ENCODE measurements around the gene RGMB.
A peak's percentile ranks its signal among the peaks of the same experiment; 100 is the strongest.

Gene RGMB

GRCh38 chr5:98768960-98769209, 4.6 kb upstream of the RGMB start (continued):
- TF ChIP-seq, protein P1, sequence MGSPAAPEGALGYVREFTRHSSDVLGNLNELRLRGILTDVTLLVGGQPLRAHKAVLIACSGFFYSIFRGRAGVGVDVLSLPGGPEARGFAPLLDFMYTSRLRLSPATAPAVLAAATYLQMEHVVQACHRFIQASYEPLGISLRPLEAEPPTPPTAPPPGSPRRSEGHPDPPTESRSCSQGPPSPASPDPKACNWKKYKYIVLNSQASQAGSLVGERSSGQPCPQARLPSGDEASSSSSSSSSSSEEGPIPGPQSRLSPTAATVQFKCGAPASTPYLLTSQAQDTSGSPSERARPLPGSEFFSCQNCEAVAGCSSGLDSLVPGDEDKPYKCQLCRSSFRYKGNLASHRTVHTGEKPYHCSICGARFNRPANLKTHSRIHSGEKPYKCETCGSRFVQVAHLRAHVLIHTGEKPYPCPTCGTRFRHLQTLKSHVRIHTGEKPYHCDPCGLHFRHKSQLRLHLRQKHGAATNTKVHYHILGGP (tag by site-specific recombination; IDR thresholded peaks at IDR 0.05), result no peak
- TF ChIP-seq KLF16 (tag by site-specific recombination; IDR thresholded peaks at IDR 0.05) (no peak), ZBTB44 (tag by site-specific recombination; IDR thresholded peaks at IDR 0.05) (no peak), BCL11B (tag by site-specific recombination; IDR thresholded peaks at IDR 0.05; ENCODE audit: low read depth) (no peak), ZNF561 (tag by site-specific recombination; IDR thresholded peaks at IDR 0.05; ENCODE audit: borderline replicate concordance) (no peak), TRIM28 (IDR thresholded peaks at IDR 0.05; ENCODE audit: borderline replicate concordance, low read length) (no peak), ZNF768 (tag by site-specific recombination; IDR thresholded peaks at IDR 0.05) (no peak), ZIC2 (tag by site-specific recombination; IDR thresholded peaks at IDR 0.05) (peak; percentile 36; the same call in 1 of the 2 replicates), EGR2 (tag by site-specific recombination; IDR thresholded peaks at IDR 0.05; ENCODE audit: low read depth) (peak; percentile 90), KLF1 (tag by site-specific recombination; IDR thresholded peaks at IDR 0.05) (0 out of 2 replicates have a peak, but pooled peaks have one; percentile 47), ZNF341 (tag by site-specific recombination; IDR thresholded peaks at IDR 0.05; ENCODE audit: low read depth) (peak; percentile 89), ZNF571 (tag by site-specific recombination; IDR thresholded peaks at IDR 0.05) (no peak), SCRT2 (tag by site-specific recombination; IDR thresholded peaks at IDR 0.05) (no peak), ZNF292 (tag by site-specific recombination; IDR thresholded peaks at IDR 0.05; ENCODE audit: borderline replicate concordance, low read depth) (no peak)
- TF ChIP-seq, protein P2, sequence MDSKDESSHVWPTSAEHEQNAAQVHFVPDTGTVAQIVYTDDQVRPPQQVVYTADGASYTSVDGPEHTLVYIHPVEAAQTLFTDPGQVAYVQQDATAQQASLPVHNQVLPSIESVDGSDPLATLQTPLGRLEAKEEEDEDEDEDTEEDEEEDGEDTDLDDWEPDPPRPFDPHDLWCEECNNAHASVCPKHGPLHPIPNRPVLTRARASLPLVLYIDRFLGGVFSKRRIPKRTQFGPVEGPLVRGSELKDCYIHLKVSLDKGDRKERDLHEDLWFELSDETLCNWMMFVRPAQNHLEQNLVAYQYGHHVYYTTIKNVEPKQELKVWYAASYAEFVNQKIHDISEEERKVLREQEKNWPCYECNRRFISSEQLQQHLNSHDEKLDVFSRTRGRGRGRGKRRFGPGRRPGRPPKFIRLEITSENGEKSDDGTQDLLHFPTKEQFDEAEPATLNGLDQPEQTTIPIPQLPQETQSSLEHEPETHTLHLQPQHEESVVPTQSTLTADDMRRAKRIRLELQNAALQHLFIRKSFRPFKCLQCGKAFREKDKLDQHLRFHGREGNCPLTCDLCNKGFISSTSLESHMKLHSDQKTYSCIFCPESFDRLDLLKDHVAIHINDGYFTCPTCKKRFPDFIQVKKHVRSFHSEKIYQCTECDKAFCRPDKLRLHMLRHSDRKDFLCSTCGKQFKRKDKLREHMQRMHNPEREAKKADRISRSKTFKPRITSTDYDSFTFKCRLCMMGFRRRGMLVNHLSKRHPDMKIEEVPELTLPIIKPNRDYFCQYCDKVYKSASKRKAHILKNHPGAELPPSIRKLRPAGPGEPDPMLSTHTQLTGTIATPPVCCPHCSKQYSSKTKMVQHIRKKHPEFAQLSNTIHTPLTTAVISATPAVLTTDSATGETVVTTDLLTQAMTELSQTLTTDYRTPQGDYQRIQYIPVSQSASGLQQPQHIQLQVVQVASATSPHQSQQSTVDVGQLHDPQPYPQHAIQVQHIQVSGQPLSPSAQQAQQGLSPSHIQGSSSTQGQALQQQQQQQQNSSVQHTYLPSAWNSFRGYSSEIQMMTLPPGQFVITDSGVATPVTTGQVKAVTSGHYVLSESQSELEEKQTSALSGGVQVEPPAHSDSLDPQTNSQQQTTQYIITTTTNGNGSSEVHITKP (tag by site-specific recombination; IDR thresholded peaks at IDR 0.05), result peak; percentile 51
- TF ChIP-seq, protein P3, sequence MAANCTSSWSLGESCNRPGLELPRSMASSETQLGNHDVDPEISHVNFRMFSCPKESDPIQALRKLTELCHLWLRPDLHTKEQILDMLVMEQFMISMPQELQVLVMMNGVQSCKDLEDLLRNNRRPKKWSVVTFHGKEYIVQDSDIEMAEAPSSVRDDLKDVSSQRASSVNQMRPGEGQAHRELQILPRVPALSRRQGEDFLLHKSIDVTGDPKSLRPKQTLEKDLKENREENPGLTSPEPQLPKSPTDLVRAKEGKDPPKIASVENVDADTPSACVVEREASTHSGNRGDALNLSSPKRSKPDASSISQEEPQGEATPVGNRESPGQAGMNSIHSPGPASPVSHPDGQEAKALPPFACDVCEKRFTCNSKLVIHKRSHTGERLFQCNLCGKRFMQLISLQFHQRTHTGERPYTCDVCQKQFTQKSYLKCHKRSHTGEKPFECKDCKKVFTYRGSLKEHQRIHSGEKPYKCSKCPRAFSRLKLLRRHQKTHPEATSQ (tag by site-specific recombination; IDR thresholded peaks at IDR 0.05), result 0 out of 2 replicates have a peak, but pooled peaks have one; percentile 18

DNA sequence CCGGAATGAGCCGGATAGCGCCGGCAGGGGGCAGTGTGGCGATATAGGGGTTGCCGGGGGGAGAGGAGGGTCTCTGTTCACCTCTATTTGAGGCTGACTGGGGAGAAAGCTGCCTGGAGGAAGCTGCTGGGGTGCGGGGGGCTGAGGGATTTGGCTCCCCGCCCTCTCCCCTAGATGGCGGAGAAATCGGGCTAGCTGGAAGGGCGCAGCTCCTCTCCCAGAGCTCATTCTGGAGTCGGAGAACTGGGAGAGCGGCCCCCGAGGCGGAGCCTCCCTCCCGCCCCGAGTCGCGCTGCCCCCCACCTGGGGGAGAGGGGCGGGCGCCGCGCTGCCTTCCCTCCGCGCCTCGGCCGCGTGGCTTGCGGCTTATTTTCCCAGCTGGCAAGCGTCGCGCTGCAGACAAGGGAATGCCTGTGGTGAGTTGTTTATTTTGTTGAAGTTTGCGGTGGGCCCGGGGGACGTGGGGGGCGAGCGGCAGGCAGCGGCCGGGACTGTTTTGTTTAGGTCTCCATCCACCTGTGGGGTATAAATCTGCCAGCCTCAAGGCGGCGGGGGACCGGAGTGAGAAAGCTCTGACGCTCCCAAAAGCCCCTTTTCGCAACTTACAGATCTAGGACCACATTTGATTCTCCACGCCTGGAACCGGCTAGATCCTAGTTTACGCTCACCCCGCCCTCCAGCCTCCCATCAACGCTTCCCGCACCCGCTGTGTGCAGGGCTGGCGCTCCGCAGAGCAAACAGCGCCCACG, 4.1 kb upstream of the RGMB start:
- POLR2A ChIA-PET, result interaction anchor here (1.0 to 2.2 kb wide), 2 partner anchors 20 to 27 kb away, joined by 3 to 9 read pairs; no protein-coding TSS in a partner anchor
- CTCF ChIA-PET, result interaction anchor here (0.6 to 5.9 kb wide), 33 partner anchors 8 to 1589 kb away, joined by 3 to 64 read pairs (median 4); no protein-coding TSS in a partner anchor
- peak overlapping the region; percentile 92 for H3K27ac ChIP-seq (ENCODE audit: extremely low read depth, low read depth, low read length)
- H3K4me3 ChIP-seq (ENCODE audit: low read depth, low read length), result peak overlapping the region; percentile 53
- no peaks in the 10 kb centered on the region for H3K9me3 ChIP-seq (ENCODE audit: control insufficient read depth, insufficient read depth, low read depth, low read length)
- no peaks in the 10 kb centered on the region for H3K36me3 ChIP-seq (ENCODE audit: control insufficient read depth in 2 of 2, insufficient read depth in 1 of 2, low read length in 2 of 2)
- peaks cover 9% of the 10 kb centered on the region for H3K4me1 ChIP-seq (ENCODE audit: control insufficient read depth, insufficient read depth, low read length)
- TF ChIP-seq ZBTB20 (tag by site-specific recombination; IDR thresholded peaks at IDR 0.05), result no peak; the same call in none of the 2 replicates
- TF ChIP-seq GLIS2 (tag by site-specific recombination; IDR thresholded peaks at IDR 0.05), result peak; percentile 92
- TF ChIP-seq SCRT2 (tag by site-specific recombination; IDR thresholded peaks at IDR 0.05), result peak; percentile 65; the same call in 1 of the 2 replicates
- peak; percentile 98 for TF ChIP-seq PATZ1 (tag by site-specific recombination; IDR thresholded peaks at IDR 0.05)
- TF ChIP-seq, protein P4, sequence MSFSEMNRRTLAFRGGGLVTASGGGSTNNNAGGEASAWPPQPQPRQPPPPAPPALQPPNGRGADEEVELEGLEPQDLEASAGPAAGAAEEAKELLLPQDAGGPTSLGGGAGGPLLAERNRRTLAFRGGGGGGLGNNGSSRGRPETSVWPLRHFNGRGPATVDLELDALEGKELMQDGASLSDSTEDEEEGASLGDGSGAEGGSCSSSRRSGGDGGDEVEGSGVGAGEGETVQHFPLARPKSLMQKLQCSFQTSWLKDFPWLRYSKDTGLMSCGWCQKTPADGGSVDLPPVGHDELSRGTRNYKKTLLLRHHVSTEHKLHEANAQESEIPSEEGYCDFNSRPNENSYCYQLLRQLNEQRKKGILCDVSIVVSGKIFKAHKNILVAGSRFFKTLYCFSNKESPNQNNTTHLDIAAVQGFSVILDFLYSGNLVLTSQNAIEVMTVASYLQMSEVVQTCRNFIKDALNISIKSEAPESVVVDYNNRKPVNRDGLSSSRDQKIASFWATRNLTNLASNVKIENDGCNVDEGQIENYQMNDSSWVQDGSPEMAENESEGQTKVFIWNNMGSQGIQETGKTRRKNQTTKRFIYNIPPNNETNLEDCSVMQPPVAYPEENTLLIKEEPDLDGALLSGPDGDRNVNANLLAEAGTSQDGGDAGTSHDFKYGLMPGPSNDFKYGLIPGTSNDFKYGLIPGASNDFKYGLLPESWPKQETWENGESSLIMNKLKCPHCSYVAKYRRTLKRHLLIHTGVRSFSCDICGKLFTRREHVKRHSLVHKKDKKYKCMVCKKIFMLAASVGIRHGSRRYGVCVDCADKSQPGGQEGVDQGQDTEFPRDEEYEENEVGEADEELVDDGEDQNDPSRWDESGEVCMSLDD (tag by site-specific recombination; IDR thresholded peaks at IDR 0.05), result peak; percentile 97
- TF ChIP-seq SP3 (tag by site-specific recombination; IDR thresholded peaks at IDR 0.05), result 0 out of 2 replicates have a peak, but pooled peaks have one; percentile 46
- TF ChIP-seq ZEB2 (tag by site-specific recombination; IDR thresholded peaks at IDR 0.05), result peak; percentile 83
- peak; percentile 56; the same call in 1 of the 2 replicates for TF ChIP-seq ZNF501 (tag by site-specific recombination; IDR thresholded peaks at IDR 0.05)

Data from HEK293 (cell line).